NCI-H1105 (cell line): Measurements from ENCODE around the gene TLR5.

Source experiments
- DNase-seq: peaks from one replicate; lab custom pipeline; 2025; lab: John Stamatoyannopoulos, UW

The TLR5 gene

GRCh38 chr1:223150443-223150842 lies 7.4 kb upstream of the TLR5 start:
- no peak for DNase-seq

- no peak for DNase-seq
Observed at GRCh38 chr1:223147873-223148272, 4.8 kb upstream of the TLR5 start.

GRCh38 chr1:223147409-223147808 lies 4.4 kb upstream of the TLR5 start:
- DNase-seq = no peak

- no peak for DNase-seq
Observed at GRCh38 chr1:223146745-223147144, 3.7 kb upstream of the TLR5 start.

GRCh38 chr1:223144914-223145313 lies 1.9 kb upstream of the TLR5 start:
- no peak for DNase-seq

GRCh38 chr1:223144431-223144830 lies 1.4 kb upstream of the TLR5 start:
- no peak for DNase-seq

GRCh38 chr1:223143537-223144248 lies 645 bp upstream of the TLR5 start:
- DNase-seq = peak; percentile 84

GRCh38 chr1:223142269-223142668 lies 779 bp downstream of the TLR5 start:
- DNase-seq = no peak

GRCh38 chr1:223140611-223141405 lies 2.2 kb downstream of the TLR5 start:
- DNase-seq = no peak

GRCh38 chr1:223137455-223138085 lies 5.5 kb downstream of the TLR5 start:
- no peak for DNase-seq

- DNase-seq = no peak
Observed at GRCh38 chr1:223136086-223136485, 7.0 kb downstream of the TLR5 start.

GRCh38 chr1:223135176-223135942 lies 7.7 kb downstream of the TLR5 start:
- DNase-seq = no peak

GRCh38 chr1:223133824-223134435 lies 9.1 kb downstream of the TLR5 start:
- DNase-seq = peak; percentile 88

GRCh38 chr1:223133306-223133823 lies 9.7 kb downstream of the TLR5 start:
- DNase-seq = no peak

GRCh38 chr1:223129229-223129901 lies 13.7 kb downstream of the TLR5 start:
- DNase-seq = no peak

GRCh38 chr1:223126741-223127140 lies 16.3 kb downstream of the TLR5 start:
- no peak for DNase-seq

- DNase-seq = no peak
Observed at GRCh38 chr1:223125766-223126165, 17.3 kb downstream of the TLR5 start.

GRCh38 chr1:223123011-223123610 lies 19.9 kb downstream of the TLR5 start:
- no peak for DNase-seq

- no peak for DNase-seq
Observed at GRCh38 chr1:223118418-223118817, 24.6 kb downstream of the TLR5 start.

- no peak for DNase-seq
Observed at GRCh38 chr1:223116950-223117349, 26.1 kb downstream of the TLR5 start.

- no peak for DNase-seq
Observed at GRCh38 chr1:223114871-223115270, 28.2 kb downstream of the TLR5 start.
